H1 (cell line): ENCODE results near the gene SLC15A2. TPM values are rescaled to one million over a fixed set of nuclear protein-coding genes. Genes with fewer than 3 reads are reported as not detected.

Experiments
- CTCF ChIA-PET: fragments of 300-600 bp; sonication (Branson Sonifier 250); formaldehyde crosslinking; loops from one replicate; lab custom pipeline; 2021; ENCODE audit not compliant: partially characterized antibody; lab: Charles Lee
- POLR2A ChIA-PET: fragments of 300-600 bp; sonication (Branson Sonifier 250); formaldehyde crosslinking; loops from one replicate; lab custom pipeline; 2021; ENCODE audit warnings: inconsistent platforms; ENCODE audit not compliant: partially characterized antibody; lab: Charles Lee
- DNase-seq, 2 experiments: peaks; one replicate each; pipeline versions ENCODE4 v3.0.0 to v3.0.0-alpha.2; 2010 to 2022; ENCODE audit warnings: low spot score in 2 of 2, low read depth in 1 of 2, mixed read lengths in 1 of 2
- FAIRE-seq: peaks from 2 replicates; lab custom pipeline; 2011; peaks lifted over from hg19 to GRCh38; lab: Jason Lieb, UNC
- H2AFZ ChIP-seq: 2 replicates; pipeline ENCODE4 v1.8.1; 2012; ENCODE audit warnings: low read length, inconsistent platforms
- H2AK5ac ChIP-seq: 2 replicates; pipeline ENCODE4 v1.6.1; 2013; ENCODE audit warnings: low read depth, low read length
- H2BK120ac ChIP-seq: replicated peaks from 2 replicates; pipeline ENCODE3; 2013; ENCODE audit warnings: low read depth, low read length, inconsistent platforms
- H2BK12ac ChIP-seq: 2 replicates; pipeline ENCODE4 v1.6.1; 2013; ENCODE audit warnings: low read depth, low read length
- H2BK15ac ChIP-seq: 2 replicates; pipeline ENCODE4 v1.6.1; 2013; ENCODE audit warnings: low read length
- H2BK20ac ChIP-seq: 2 replicates; pipeline ENCODE4 v1.6.1; 2013; ENCODE audit warnings: low read length
- H2BK5ac ChIP-seq: 2 replicates; pipeline ENCODE4 v1.6.1; 2013; ENCODE audit warnings: low read depth, low read length
- H3K14ac ChIP-seq: 2 replicates; pipeline ENCODE4 v1.6.1; 2013; ENCODE audit warnings: inconsistent platforms; ENCODE audit not compliant: insufficient read length
- H3K18ac ChIP-seq: 2 replicates; pipeline ENCODE4 v1.6.1; 2013; ENCODE audit warnings: low read length; ENCODE audit errors: extremely low read depth
- H3K23ac ChIP-seq: 2 replicates; pipeline ENCODE4 v1.6.1; 2013; ENCODE audit warnings: inconsistent platforms; ENCODE audit not compliant: insufficient read length
- H3K23me2 ChIP-seq: 2 replicates; pipeline ENCODE4 v1.6.1; 2013; ENCODE audit warnings: low read depth, low read length
- H3K27ac ChIP-seq: 2 replicates; pipeline ENCODE4 v1.6.1; 2011; ENCODE audit warnings: low read depth, low read length, inconsistent platforms
- H3K27me3 ChIP-seq, 4 experiments: replicated peaks in 1 of 4; 1 replicate in 1 of 4; 2 replicates in 3 of 4; pipeline versions ENCODE4 v1.6.1 to v1.8.1; 2011 to 2013; ENCODE audit warnings: low read length in 3 of 4, mild to moderate bottlenecking in 3 of 4, inconsistent platforms in 2 of 4, mixed read lengths in 2 of 4, moderate library complexity in 1 of 4; ENCODE audit not compliant: control insufficient read depth in 3 of 4, insufficient read depth in 3 of 4; ENCODE audit errors: extremely low read depth in 1 of 4
- H3K36me3 ChIP-seq, 4 experiments: 2 replicates each; pipeline versions ENCODE4 v1.6.1 to v1.8.1; 2011 to 2013; ENCODE audit warnings: mild to moderate bottlenecking in 4 of 4, low read length in 3 of 4, moderate library complexity in 2 of 4, control low read depth in 1 of 4, inconsistent platforms in 1 of 4; ENCODE audit not compliant: insufficient read depth in 4 of 4, control insufficient read depth in 2 of 4
- H3K4ac ChIP-seq: replicated peaks from 2 replicates; pipeline ENCODE3; 2013; ENCODE audit warnings: low read length, low read depth, mixed read lengths, inconsistent platforms; ENCODE audit not compliant: insufficient read length
- H3K4me1 ChIP-seq, 4 experiments: replicated peaks in 1 of 4; 1 replicate in 1 of 4; 2 replicates in 3 of 4; pipeline versions ENCODE4 v1.6.1 to v1.8.1; 2011 to 2013; ENCODE audit warnings: low read length in 3 of 4, inconsistent platforms in 2 of 4, mixed read lengths in 1 of 4; ENCODE audit not compliant: insufficient read depth in 4 of 4, control insufficient read depth in 3 of 4
- H3K4me2 ChIP-seq, 2 experiments: 2 replicates each; pipeline versions ENCODE4 v1.6.1 to v1.8.1; 2011 to 2013; ENCODE audit warnings: low read depth in 2 of 2, low read length in 2 of 2, control low read depth in 1 of 2, inconsistent platforms in 1 of 2, mild to moderate bottlenecking in 1 of 2; ENCODE audit not compliant: insufficient read depth in 1 of 2
- H3K4me3 ChIP-seq, 4 experiments: fragments of 200-600, 300-600 bp in 1 of 4; sonication (generic), shearing (Covaris generic), sonication (Bioruptor Twin) in 1 of 4; 2 replicates each; pipeline versions ENCODE4 v1.5.1 to v1.8.1; 2011 to 2016; ENCODE audit warnings: low read length in 4 of 4, low read depth in 3 of 4, control low read depth in 2 of 4, inconsistent platforms in 2 of 4, mild to moderate bottlenecking in 2 of 4, mixed read lengths in 1 of 4, moderate library complexity in 1 of 4; ENCODE audit not compliant: insufficient read depth in 2 of 4; ENCODE audit errors: extremely low read depth in 1 of 4
- H3K56ac ChIP-seq: replicated peaks from 2 replicates; pipeline ENCODE3; 2013; ENCODE audit warnings: low read depth, mild to moderate bottlenecking, mixed read lengths, low read length, inconsistent platforms; ENCODE audit not compliant: insufficient read length
- H3K79me1 ChIP-seq: 2 replicates; pipeline ENCODE4 v1.6.1; 2013; ENCODE audit warnings: low read depth, low read length, control low read depth
- H3K79me2 ChIP-seq, 2 experiments: 2 replicates each; pipeline versions ENCODE4 v1.6.1 to v1.8.1; 2012 to 2013; ENCODE audit warnings: low read length in 2 of 2, mild to moderate bottlenecking in 2 of 2, inconsistent platforms in 1 of 2; ENCODE audit not compliant: insufficient read depth in 2 of 2, control insufficient read depth in 1 of 2
- H3K9ac ChIP-seq, 4 experiments: replicated peaks in 1 of 4; 1 replicate in 1 of 4; 2 replicates in 3 of 4; pipeline versions ENCODE4 v1.6.1 to v1.8.1; 2011 to 2013; ENCODE audit warnings: low read depth in 3 of 4, low read length in 3 of 4, control low read depth in 2 of 4, mild to moderate bottlenecking in 2 of 4, moderate library complexity in 2 of 4, inconsistent platforms in 1 of 4; ENCODE audit errors: extremely low read depth in 1 of 4
- H3K9me3 ChIP-seq, 2 experiments: 2 replicates each; pipeline versions ENCODE4 v1.6.1 to v1.8.1; 2012 to 2013; ENCODE audit warnings: mild to moderate bottlenecking in 2 of 2, moderate library complexity in 2 of 2, control low read depth in 1 of 2, inconsistent platforms in 1 of 2, low read depth in 1 of 2, low read length in 1 of 2, mixed read lengths in 1 of 2; ENCODE audit not compliant: insufficient read depth in 2 of 2
- H4K20me1 ChIP-seq, 2 experiments: replicated peaks in 1 of 2; 2 replicates each; pipeline versions ENCODE3 to v1.8.1; 2011 to 2013; ENCODE audit warnings: inconsistent platforms in 2 of 2, low read length in 2 of 2, mild to moderate bottlenecking in 1 of 2; ENCODE audit not compliant: insufficient read depth in 2 of 2, control insufficient read depth in 1 of 2
- H4K5ac ChIP-seq: 2 replicates; pipeline ENCODE4 v1.6.1; 2013; ENCODE audit warnings: low read length, low read depth, mixed read lengths, inconsistent platforms; ENCODE audit not compliant: insufficient read length
- H4K8ac ChIP-seq: 2 replicates; pipeline ENCODE4 v1.8.0; 2013; ENCODE audit warnings: mild to moderate bottlenecking, moderate library complexity, low read length, inconsistent platforms; ENCODE audit not compliant: insufficient read depth; ENCODE audit errors: extremely low read depth
- H4K91ac ChIP-seq: replicated peaks from 2 replicates; pipeline ENCODE3; 2013; ENCODE audit warnings: low read length, mixed read lengths, inconsistent platforms; ENCODE audit not compliant: insufficient read length
- EGR1 ChIP-seq: IDR thresholded peaks from 2 replicates; pipeline ENCODE4 v1.6.1; 2011; ENCODE audit warnings: low read depth, low read length, borderline replicate concordance
- HDAC2 ChIP-seq, 2 experiments: fragments of 300-600 bp in 1 of 2; sonication (generic) in 1 of 2; IDR thresholded peaks; 2 replicates each; pipeline ENCODE4 v1.6.1; 2011 to 2012; ENCODE audit warnings: low read depth in 2 of 2, low read length in 2 of 2, mild to moderate bottlenecking in 2 of 2, moderate library complexity in 2 of 2, borderline replicate concordance in 1 of 2, inconsistent platforms in 1 of 2
- POLR2AphosphoS5 ChIP-seq: IDR thresholded peaks from 2 replicates; pipeline ENCODE4 v1.6.1; 2011; ENCODE audit warnings: low read depth, low read length
- SP2 ChIP-seq: IDR thresholded peaks from 2 replicates; pipeline ENCODE4 v1.6.1; 2012; ENCODE audit warnings: mild to moderate bottlenecking, low read length, inconsistent platforms
- YY1 ChIP-seq: IDR thresholded peaks from 2 replicates; pipeline ENCODE4 v1.6.1; 2011; ENCODE audit warnings: low read depth, mild to moderate bottlenecking, low read length
- WGBS, 2 experiments: shearing (Covaris generic) in 1 of 2; methylation state at CpG; one replicate each; pipeline versions ENCODE4 v1.1.6 to v1.1.7; 2013 to 2015; ENCODE audit warnings: low lambda C conversion rate in 2 of 2, mixed read lengths in 2 of 2, inconsistent platforms in 1 of 2, low coverage in 1 of 2, missing lambda C conversion rate in 1 of 2; ENCODE audit not compliant: insufficient replicate concordance in 2 of 2, insufficient coverage in 1 of 2, insufficient read length in 1 of 2; ENCODE audit errors: extremely low coverage in 1 of 2, missing lambda C conversion rate in 1 of 2; 5-methylcytosine and 5-hydroxymethylcytosine counted together
- polyA plus RNA-seq, 7 experiments: library from polyadenylated mRNA; depleted of rRNA in 3 of 7; stranded (reverse) in 5 of 7; unstranded in 2 of 7; fragments of >200 nt in 5 of 7; fragments of 200-250 nt in 2 of 7; gene quantifications; 1 replicate in 5 of 7; 2 replicates in 1 of 7; 4 replicates in 1 of 7; pipeline versions ENCODE4 v1.2.1 to v1.2.3, GENCODE V29; 2011 to 2013; ENCODE audit warnings: missing spikeins in 2 of 7, mixed read lengths in 2 of 7
- total RNA-seq: library from RNA; stranded (reverse); fragmentation: NEBNext Ultra II Directional; extraction: Animal tissue kit (Norgen Biotek cat#: 25700); gene quantifications from 2 replicates; pipeline ENCODE4 v1.2.1, GENCODE V29; 2021
- TF ChIP-seq, protein P1 (sequence below): IDR thresholded peaks from 2 replicates; pipeline ENCODE4 v1.6.1; 2011; ENCODE audit warnings: low read depth, mild to moderate bottlenecking, low read length; ENCODE audit not compliant: insufficient read depth
- TF ChIP-seq, protein P2 (sequence below): IDR thresholded peaks from 2 replicates; pipeline ENCODE4 v1.6.1; 2012; ENCODE audit warnings: inconsistent platforms

The SLC15A2 gene
- total and polyA plus RNA-seq, 2 of the 8 experiments (the other 6 are each of a cell fraction or from before 2014, with no cell fraction given), result 2.0 to 3.6 TPM

DNA sequence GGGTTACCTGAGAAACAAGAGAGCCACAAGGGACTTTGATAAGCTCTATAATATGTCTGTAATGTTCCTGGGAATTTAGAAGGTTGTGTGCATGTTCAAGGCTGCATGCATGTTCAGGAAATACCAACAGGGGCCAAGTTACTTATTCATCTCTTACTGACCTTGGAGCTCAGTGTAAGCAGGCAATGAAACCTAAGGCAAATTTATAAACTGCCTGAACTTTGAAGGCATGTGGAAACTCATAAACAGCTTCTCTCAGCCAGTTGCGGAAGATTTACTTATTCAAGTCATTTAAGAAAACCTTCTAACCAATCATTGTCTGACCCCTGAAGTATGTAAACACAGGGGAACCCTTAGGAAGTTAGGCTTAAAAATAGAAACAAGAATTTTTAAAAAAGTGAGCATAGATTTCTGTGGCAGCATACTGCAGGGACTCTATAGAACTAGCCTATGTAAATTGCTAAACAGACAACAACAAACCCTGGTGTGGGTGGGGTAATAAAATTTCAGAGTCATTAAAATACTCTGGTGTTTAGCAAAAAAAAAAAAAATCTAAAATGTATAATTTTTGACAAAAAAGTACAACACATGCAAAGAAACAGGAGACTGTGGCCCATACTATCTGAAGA is 57.2 kb downstream of the SLC15A2 start:
- Histone ChIP-seq H3K27me3 (no peaks in the 10 kb centered on the region), H3K79me1 (no peaks in the 10 kb centered on the region), H3K23ac (no peak overlapping the region), H3K56ac (no peak overlapping the region), H4K5ac (no peak overlapping the region), H4K91ac (no peak overlapping the region), H2BK20ac (no peak overlapping the region), H3K4me1 (peaks cover 0 to 3% (median under 1%) of the 10 kb centered on the region in 4 experiments; a peak in 2 of 7 replicates), H3K9me3 (no peaks in the 10 kb centered on the region), H2AK5ac (no peak overlapping the region), H2BK15ac (no peak overlapping the region), H3K23me2 (no peaks in the 10 kb centered on the region), H3K27ac (no peak overlapping the region), H4K20me1 (no peaks in the 10 kb centered on the region), H2BK120ac (no peak overlapping the region), H2BK12ac (no peak overlapping the region), H3K4ac (no peak overlapping the region), H3K79me2 (no peaks in the 10 kb centered on the region), H3K4me3 (no peak overlapping the region), H2AFZ (no peak overlapping the region), H3K18ac (no peak overlapping the region), H3K9ac (no peak overlapping the region), H3K14ac (no peak overlapping the region), H2BK5ac (no peak overlapping the region), H3K36me3 (no peaks in the 10 kb centered on the region; a peak in 1 of 8 replicates), H3K4me2 (no peak overlapping the region), H4K8ac (no peak overlapping the region)
- DNase-seq (no peak), FAIRE-seq (no peak)
- ChIA-PET POLR2A (interaction anchor here (0.6 to 0.7 kb wide), 3 partner anchors 71 to 1236 kb away, joined by 3 to 5 read pairs (median 3); no protein-coding TSS in a partner anchor), CTCF (interaction anchor here (0.8 to 1.9 kb wide), 3 partner anchors 32 to 363 kb away, joined by 3 to 7 read pairs (median 3); no protein-coding TSS in a partner anchor)
- TF ChIP-seq HDAC2 (IDR thresholded peaks at IDR 0.05; ENCODE audit: borderline replicate concordance in 1 of 2, low read depth in 2 of 2, low read length in 2 of 2), result no peak
- no peak for TF ChIP-seq POLR2AphosphoS5
- TF ChIP-seq YY1, result no peak
- no peak for TF ChIP-seq SP2
- TF ChIP-seq, protein P1, sequence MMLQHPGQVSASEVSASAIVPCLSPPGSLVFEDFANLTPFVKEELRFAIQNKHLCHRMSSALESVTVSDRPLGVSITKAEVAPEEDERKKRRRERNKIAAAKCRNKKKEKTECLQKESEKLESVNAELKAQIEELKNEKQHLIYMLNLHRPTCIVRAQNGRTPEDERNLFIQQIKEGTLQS, result no peak
- no peak for TF ChIP-seq EGR1
- TF ChIP-seq, protein P2, sequence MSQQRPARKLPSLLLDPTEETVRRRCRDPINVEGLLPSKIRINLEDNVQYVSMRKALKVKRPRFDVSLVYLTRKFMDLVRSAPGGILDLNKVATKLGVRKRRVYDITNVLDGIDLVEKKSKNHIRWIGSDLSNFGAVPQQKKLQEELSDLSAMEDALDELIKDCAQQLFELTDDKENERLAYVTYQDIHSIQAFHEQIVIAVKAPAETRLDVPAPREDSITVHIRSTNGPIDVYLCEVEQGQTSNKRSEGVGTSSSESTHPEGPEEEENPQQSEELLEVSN, result no peak
- 84% methylated on average over 1 of the region's 1 CpG; no CpG with 5 or more reads in 1 of the 2 experiments for WGBS, 2 experiments
